Mucosa of stomach (tissue), 1 donor: ENCODE measurements around the gene SCN10A.

Source experiments
- H3K27me3 ChIP-seq: one replicate; pipeline ENCODE4 v1.7.0; 2013; ENCODE audit warnings: mild to moderate bottlenecking, low read length; ENCODE audit not compliant: control insufficient read depth, insufficient read depth
- H3K36me3 ChIP-seq: one replicate; pipeline ENCODE4 v1.7.0; 2013; ENCODE audit warnings: low read length; ENCODE audit not compliant: control insufficient read depth, insufficient read depth
- H3K4me1 ChIP-seq: one replicate; pipeline ENCODE4 v1.7.0; 2013; ENCODE audit warnings: mild to moderate bottlenecking, low read length; ENCODE audit not compliant: control insufficient read depth, insufficient read depth
- H3K4me3 ChIP-seq: one replicate; pipeline ENCODE4 v1.7.0; 2013; ENCODE audit warnings: low read length
- H3K9ac ChIP-seq: one replicate; pipeline ENCODE4 v1.7.0; 2013; ENCODE audit warnings: mild to moderate bottlenecking, low read length, moderate library complexity
- H3K9me3 ChIP-seq: one replicate; pipeline ENCODE4 v1.7.0; 2013; ENCODE audit warnings: mild to moderate bottlenecking, low read length, moderate library complexity; ENCODE audit not compliant: control insufficient read depth
- donor health status: Pancreatic carcinoma.

Gene SCN10A

GRCh38 chr3:38707730-38708129, 108.3 kb downstream of the SCN10A start:
- H3K36me3 ChIP-seq, result no peaks in the 10 kb centered on the region
- H3K27me3 ChIP-seq, result no peaks in the 10 kb centered on the region
- no peaks in the 10 kb centered on the region for H3K4me1 ChIP-seq
- H3K4me3 ChIP-seq, result no peak overlapping the region
- no peaks in the 10 kb centered on the region for H3K9me3 ChIP-seq
- no peak overlapping the region for H3K9ac ChIP-seq

GRCh38 chr3:38706961-38707360, 109.1 kb downstream of the SCN10A start:
- Histone ChIP-seq H3K9ac (no peak overlapping the region), H3K9me3 (no peaks in the 10 kb centered on the region), H3K4me1 (no peaks in the 10 kb centered on the region), H3K27me3 (no peaks in the 10 kb centered on the region), H3K36me3 (no peaks in the 10 kb centered on the region), H3K4me3 (no peak overlapping the region)

- H3K9ac ChIP-seq, result no peak overlapping the region
- no peak overlapping the region for H3K4me3 ChIP-seq
- H3K9me3 ChIP-seq, result no peaks in the 10 kb centered on the region
- H3K27me3 ChIP-seq, result no peaks in the 10 kb centered on the region
- no peaks in the 10 kb centered on the region for H3K36me3 ChIP-seq
- no peaks in the 10 kb centered on the region for H3K4me1 ChIP-seq
These were observed 113.8 kb downstream of the SCN10A start for GRCh38 chr3:38702231-38702630.

- H3K4me3 ChIP-seq, result no peak overlapping the region
- H3K9ac ChIP-seq, result no peak overlapping the region
- no peaks in the 10 kb centered on the region for H3K4me1 ChIP-seq
- no peaks in the 10 kb centered on the region for H3K9me3 ChIP-seq
- H3K36me3 ChIP-seq, result no peaks in the 10 kb centered on the region
- no peaks in the 10 kb centered on the region for H3K27me3 ChIP-seq
These were observed 117.3 kb downstream of the SCN10A start for GRCh38 chr3:38698760-38699159.

GRCh38 chr3:38698061-38698460, 118.0 kb downstream of the SCN10A start:
- Histone ChIP-seq H3K4me1 (no peaks in the 10 kb centered on the region), H3K4me3 (no peak overlapping the region), H3K36me3 (no peaks in the 10 kb centered on the region), H3K9me3 (no peaks in the 10 kb centered on the region), H3K27me3 (no peaks in the 10 kb centered on the region), H3K9ac (no peak overlapping the region)

GRCh38 chr3:38696034-38696433, 120.0 kb downstream of the SCN10A start:
- Histone ChIP-seq H3K4me1 (no peaks in the 10 kb centered on the region), H3K27me3 (no peaks in the 10 kb centered on the region), H3K9me3 (no peaks in the 10 kb centered on the region)

GRCh38 chr3:38690185-38690584, 125.8 kb downstream of the SCN10A start:
- H3K36me3 ChIP-seq, result no peaks in the 10 kb centered on the region
- no peaks in the 10 kb centered on the region for H3K9me3 ChIP-seq
- H3K9ac ChIP-seq, result no peak overlapping the region
- H3K27me3 ChIP-seq, result no peaks in the 10 kb centered on the region
- no peaks in the 10 kb centered on the region for H3K4me1 ChIP-seq
- H3K4me3 ChIP-seq, result no peak overlapping the region

More at GRCh38 chr3:38696034-38696433, 120.0 kb downstream of the SCN10A start:
- H3K4me3 ChIP-seq, result no peak overlapping the region
- H3K9ac ChIP-seq, result no peak overlapping the region
- H3K36me3 ChIP-seq, result no peaks in the 10 kb centered on the region

- H3K27me3 ChIP-seq, result no peaks in the 10 kb centered on the region
- H3K4me1 ChIP-seq, result no peaks in the 10 kb centered on the region
- H3K9ac ChIP-seq, result no peak overlapping the region
- no peak overlapping the region for H3K4me3 ChIP-seq
- H3K9me3 ChIP-seq, result no peaks in the 10 kb centered on the region
- no peaks in the 10 kb centered on the region for H3K36me3 ChIP-seq
These were observed 126.2 kb downstream of the SCN10A start for GRCh38 chr3:38689774-38690173.

- Histone ChIP-seq H3K4me3 (no peak overlapping the region), H3K9ac (no peak overlapping the region), H3K4me1 (no peaks in the 10 kb centered on the region), H3K36me3 (no peaks in the 10 kb centered on the region), H3K27me3 (no peaks in the 10 kb centered on the region), H3K9me3 (no peaks in the 10 kb centered on the region)
These were observed 126.7 kb downstream of the SCN10A start for GRCh38 chr3:38689346-38689745.

GRCh38 chr3:38687321-38687720, 128.7 kb downstream of the SCN10A start:
- Histone ChIP-seq H3K4me1 (no peaks in the 10 kb centered on the region), H3K9me3 (no peaks in the 10 kb centered on the region), H3K27me3 (no peaks in the 10 kb centered on the region), H3K36me3 (no peaks in the 10 kb centered on the region), H3K9ac (no peak overlapping the region), H3K4me3 (no peak overlapping the region)

GRCh38 chr3:38684546-38684945, 131.5 kb downstream of the SCN10A start:
- H3K36me3 ChIP-seq, result no peaks in the 10 kb centered on the region
- H3K4me1 ChIP-seq, result no peaks in the 10 kb centered on the region
- no peak overlapping the region for H3K9ac ChIP-seq
- H3K27me3 ChIP-seq, result no peaks in the 10 kb centered on the region
- no peaks in the 10 kb centered on the region for H3K9me3 ChIP-seq
- H3K4me3 ChIP-seq, result no peak overlapping the region

- no peaks in the 10 kb centered on the region for H3K4me1 ChIP-seq
- no peak overlapping the region for H3K9ac ChIP-seq
- no peaks in the 10 kb centered on the region for H3K9me3 ChIP-seq
- H3K36me3 ChIP-seq, result no peaks in the 10 kb centered on the region
- no peak overlapping the region for H3K4me3 ChIP-seq
- H3K27me3 ChIP-seq, result no peaks in the 10 kb centered on the region
These were observed 146.3 kb downstream of the SCN10A start for GRCh38 chr3:38669668-38670067.

GRCh38 chr3:38662544-38662943, 153.5 kb downstream of the SCN10A start:
- Histone ChIP-seq H3K27me3 (peaks cover 22% of the 10 kb centered on the region), H3K9ac (no peak overlapping the region), H3K4me1 (no peaks in the 10 kb centered on the region), H3K9me3 (peaks cover 3% of the 10 kb centered on the region), H3K36me3 (no peaks in the 10 kb centered on the region), H3K4me3 (no peak overlapping the region)
